PC-9 (cell line): ENCODE results near the gene LRRC27. TPM values are rescaled to one million over a fixed set of nuclear protein-coding genes. Genes with fewer than 3 reads are reported as not detected.

Experiments
- BruUV-seq: library from RNA; stranded (reverse); fragments of 400-500 nt; replicated peaks from 2 replicates; lab custom pipeline; 2021; lab: Mats Ljungman, UMichigan
- CTCF ChIA-PET: fragments of 300-600 bp; sonication (Branson Sonifier 250); formaldehyde crosslinking; loops from one replicate; lab custom pipeline; 2022; ENCODE audit warnings: antibody characterized with exemption; lab: Charles Lee
- POLR2A ChIA-PET: fragments of 300-600 bp; sonication (Branson Sonifier 250); formaldehyde crosslinking; loops from one replicate; lab custom pipeline; 2022; ENCODE audit warnings: antibody characterized with exemption; ENCODE audit not compliant: unreplicated experiment; lab: Charles Lee
- DNase-seq, 2 experiments: peaks; one replicate each; pipeline versions ENCODE4 v3.0.0 to v3.0.0-alpha.2; 2015 to 2022; ENCODE audit warnings: mixed read lengths in 1 of 2
- H2AFZ ChIP-seq: fragments of 200-600 bp; sonication (generic); 2 replicates; pipeline ENCODE4 v1.8.1; 2017; ENCODE audit warnings: antibody characterized with exemption
- H3F3A ChIP-seq: fragments of 200-600 bp; sonication (generic); 2 replicates; pipeline ENCODE4 v1.8.1; 2017; ENCODE audit warnings: antibody characterized with exemption, mild to moderate bottlenecking, low read depth; ENCODE audit not compliant: insufficient read depth
- H3K27ac ChIP-seq: fragments of 200-600 bp; sonication (generic); 2 replicates; pipeline ENCODE4 v1.6.1; 2016; ENCODE audit warnings: mixed run types
- H3K27me3 ChIP-seq: fragments of 200-600 bp; sonication (generic); 2 replicates; pipeline ENCODE4 v1.6.1; 2016; ENCODE audit warnings: low read depth, mixed run types; ENCODE audit not compliant: insufficient read depth
- H3K36me3 ChIP-seq: fragments of 200-600 bp; sonication (generic); 2 replicates; pipeline ENCODE4 v1.6.1; 2016; ENCODE audit warnings: low read depth, mixed run types
- H3K4me1 ChIP-seq: fragments of 200-600 bp; sonication (generic); replicated peaks from 2 replicates; pipeline ENCODE4 v1.6.1; 2016; ENCODE audit warnings: mixed run types; ENCODE audit not compliant: insufficient read depth
- H3K4me2 ChIP-seq: fragments of 200-600 bp; sonication (generic); 2 replicates; pipeline ENCODE4 v1.6.1; 2017; ENCODE audit warnings: mixed run types
- H3K4me3 ChIP-seq: fragments of 200-600 bp; sonication (generic); 2 replicates; pipeline ENCODE4 v1.6.1; 2016; ENCODE audit warnings: mixed run types
- H3K79me2 ChIP-seq: fragments of 200-600 bp; sonication (generic); 2 replicates; pipeline ENCODE4 v1.6.1; 2017; ENCODE audit warnings: low read depth, mixed run types
- H3K9me2 ChIP-seq: fragments of 200-600 bp; sonication (generic); 2 replicates; pipeline ENCODE4 v1.8.1; 2017; ENCODE audit warnings: mild to moderate bottlenecking; ENCODE audit not compliant: insufficient read depth
- H3K9me3 ChIP-seq: fragments of 200-600 bp; sonication (generic); 2 replicates; pipeline ENCODE4 v1.8.1; 2016; ENCODE audit warnings: low read depth; ENCODE audit not compliant: insufficient read depth
- H4K20me1 ChIP-seq: fragments of 200-600 bp; sonication (generic); 2 replicates; pipeline ENCODE4 v1.8.1; 2017; ENCODE audit not compliant: insufficient read depth
- CTCF ChIP-seq: fragments of 200-600 bp; sonication (generic); conservative IDR thresholded peaks from 2 replicates; pipeline ENCODE4 v1.6.1; 2017; ENCODE audit warnings: mixed run types, antibody characterized with exemption, mild to moderate bottlenecking, moderate library complexity
- EZH2 ChIP-seq: fragments of 200-600 bp; sonication (generic); IDR thresholded peaks from 2 replicates; pipeline ENCODE4 v1.8.0; 2017; ENCODE audit warnings: antibody characterized with exemption, low read depth
- intact Hi-C: fragments of 100-400 bp; cut with micrococcal nuclease; formaldehyde crosslinking; loops from one replicate; pipeline ENCODE4 v1.10.0; 2022; ENCODE audit not compliant: unreplicated experiment
- total RNA-seq: library from RNA; stranded (reverse); gene quantifications from 2 replicates; pipeline ENCODE4 v1.2.3, GENCODE V29; 2021

The LRRC27 gene
- total RNA-seq, 1 experiment from 2014 or later, result 10.0 TPM

- no peak overlapping the region for H3K4me3 ChIP-seq
- BruUV-seq, result no TSS peak
- no peaks in the 10 kb centered on the region for H3K9me3 ChIP-seq
- H3K4me1 ChIP-seq, result peaks cover 5% of the 10 kb centered on the region; the same call in 1 of the 2 replicates
- intact Hi-C loops, result no loop called here
- no peak overlapping the region for H3K4me2 ChIP-seq
- no peaks in the 10 kb centered on the region for H3K9me2 ChIP-seq
- no peak for TF ChIP-seq CTCF
- no peak for TF ChIP-seq EZH2
- H3K79me2 ChIP-seq, result no peaks in the 10 kb centered on the region
- no peaks in the 10 kb centered on the region for H4K20me1 ChIP-seq
- H2AFZ ChIP-seq, result no peak overlapping the region
- H3K27ac ChIP-seq, result no peak overlapping the region
- ChIA-PET CTCF (no interaction called here), POLR2A (no interaction called here)
- H3K27me3 ChIP-seq, result no peaks in the 10 kb centered on the region
- DNase-seq, result no peak
- H3F3A ChIP-seq, result no peaks in the 10 kb centered on the region
- no peaks in the 10 kb centered on the region for H3K36me3 ChIP-seq
These were observed 21.2 kb upstream of the LRRC27 start for GRCh38 chr10:132310701-132311337.

- Histone ChIP-seq H3K4me3 (no peak overlapping the region), H3K79me2 (no peaks in the 10 kb centered on the region)
These were observed 20.6 kb upstream of the LRRC27 start for GRCh38 chr10:132311338-132311939.

GRCh38 chr10:132313305-132313704 is 18.7 kb upstream of the LRRC27 start:
- ChIA-PET POLR2A (no interaction called here), CTCF (no interaction called here)
- BruUV-seq, result no TSS peak

More at GRCh38 chr10:132311338-132311939, 20.6 kb upstream of the LRRC27 start:
- BruUV-seq, result no TSS peak
- Histone ChIP-seq H3K4me2 (no peak overlapping the region), H3K36me3 (no peaks in the 10 kb centered on the region), H3K27me3 (no peaks in the 10 kb centered on the region), H3K27ac (no peak overlapping the region), H3K4me1 (peaks cover 3% of the 10 kb centered on the region; the same call in 1 of the 2 replicates), H3K9me3 (no peaks in the 10 kb centered on the region), H2AFZ (no peak overlapping the region), H3F3A (no peaks in the 10 kb centered on the region), H4K20me1 (no peaks in the 10 kb centered on the region), H3K9me2 (no peaks in the 10 kb centered on the region)
- ChIA-PET CTCF (no interaction called here), POLR2A (no interaction called here)
- DNase-seq, result no peak
- TF ChIP-seq EZH2, result no peak
- intact Hi-C loops, result no loop called here

More at GRCh38 chr10:132313305-132313704, 18.7 kb upstream of the LRRC27 start:
- no peak for DNase-seq
- H3K27me3 ChIP-seq, result no peaks in the 10 kb centered on the region
- no peak overlapping the region for H3K4me2 ChIP-seq
- TF ChIP-seq CTCF (no peak), EZH2 (no peak)
- no peaks in the 10 kb centered on the region for H3K79me2 ChIP-seq
- H3K27ac ChIP-seq, result no peak overlapping the region
- no peaks in the 10 kb centered on the region for H3F3A ChIP-seq
- no peaks in the 10 kb centered on the region for H3K9me2 ChIP-seq
- no peak overlapping the region for H3K4me3 ChIP-seq
- H3K36me3 ChIP-seq, result no peaks in the 10 kb centered on the region
- no peak overlapping the region for H2AFZ ChIP-seq
- intact Hi-C loops, result no loop called here
- no peaks in the 10 kb centered on the region for H3K4me1 ChIP-seq
- no peaks in the 10 kb centered on the region for H4K20me1 ChIP-seq
- H3K9me3 ChIP-seq, result no peaks in the 10 kb centered on the region
